Neutrophil (primary cell): Measurements from ENCODE around the gene HOXC6.

ENCODE experiments used
- H3K27ac ChIP-seq: fragments of 200-600 bp; sonication (generic); 2 replicates; pipeline ENCODE4 v1.5.1; 2016; ENCODE audit warnings: mild to moderate bottlenecking, moderate library complexity
- H3K27me3 ChIP-seq: fragments of 200-600 bp; sonication (generic); 2 replicates; pipeline ENCODE4 v1.6.0; 2016; ENCODE audit warnings: mild to moderate bottlenecking
- H3K36me3 ChIP-seq: fragments of 200-600 bp; sonication (generic); 2 replicates; pipeline ENCODE4 v1.5.1; 2017
- H3K4me1 ChIP-seq, 2 experiments: fragments of 200-600 bp in 1 of 2; sonication (generic) in 1 of 2; 1 replicate in 1 of 2; 2 replicates in 1 of 2; pipeline versions ENCODE4 v1.5.1 to v1.6.1; 2013 to 2016; ENCODE audit warnings: low read depth in 1 of 2, low read length in 1 of 2, mild to moderate bottlenecking in 1 of 2, moderate library complexity in 1 of 2; ENCODE audit not compliant: control insufficient read depth in 1 of 2, insufficient read depth in 1 of 2
- H3K4me3 ChIP-seq, 2 experiments: fragments of 200-600 bp in 1 of 2; sonication (generic) in 1 of 2; 1 replicate in 1 of 2; 2 replicates in 1 of 2; pipeline ENCODE4 v1.5.1; 2013 to 2016; ENCODE audit warnings: low read depth in 1 of 2, low read length in 1 of 2, mild to moderate bottlenecking in 1 of 2, moderate library complexity in 1 of 2
- H3K9me3 ChIP-seq: fragments of 200-600 bp; sonication (generic); 2 replicates; pipeline ENCODE4 v1.5.1; 2016
- TF ChIP-seq, protein P1 (sequence below): fragments of 200-600 bp; sonication (generic); IDR thresholded peaks from 2 replicates; pipeline ENCODE4 v1.5.1; 2016; ENCODE audit warnings: antibody characterized with exemption

Gene HOXC6

DNA sequence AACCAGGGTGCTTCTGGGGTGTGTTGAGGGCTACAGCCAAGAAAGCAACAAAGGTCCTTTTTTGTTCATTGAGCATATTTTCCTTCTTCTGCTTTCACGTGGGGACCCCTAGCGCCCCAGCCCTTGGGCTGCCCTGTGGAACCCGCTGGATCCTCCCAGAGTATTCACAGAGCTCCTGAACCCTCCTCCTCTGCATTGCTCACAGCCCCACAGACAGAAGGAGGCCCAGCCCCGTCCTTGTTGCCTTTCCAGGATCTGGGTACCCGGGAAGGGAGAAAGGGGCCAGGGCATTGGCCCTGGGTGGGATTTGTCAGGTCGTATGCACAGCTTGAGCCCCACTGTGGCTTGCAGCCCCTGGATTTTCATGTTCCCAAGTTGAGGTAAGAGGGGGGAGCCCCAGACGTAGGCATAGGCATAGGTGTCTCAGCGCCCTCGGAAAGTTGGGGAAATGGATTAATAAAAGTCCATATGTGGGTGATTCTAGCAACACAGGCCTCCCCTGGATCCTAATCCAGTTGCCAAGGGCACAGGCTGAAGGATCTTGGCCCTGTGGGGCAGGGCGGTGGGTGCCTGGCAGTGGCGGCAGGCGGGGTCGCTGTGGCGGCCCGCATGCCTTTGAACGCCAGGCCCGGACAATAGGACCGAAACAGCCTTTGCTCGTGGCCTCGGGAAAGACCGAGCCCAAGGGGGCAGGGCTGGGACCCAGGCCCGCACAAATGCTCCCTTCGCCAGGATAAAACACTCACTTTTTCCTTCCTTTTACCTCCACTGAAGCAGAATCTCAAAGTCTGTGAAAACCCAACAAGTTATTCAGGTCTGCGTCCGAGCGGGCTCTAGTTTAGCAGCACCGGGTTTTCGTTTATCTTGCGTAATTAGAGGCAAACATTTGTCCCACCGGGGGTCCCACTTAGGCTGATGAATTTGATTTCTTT, 46.3 kb upstream of the HOXC6 start:
- Histone ChIP-seq H3K27me3 (peaks cover 100% of the 10 kb centered on the region), H3K9me3 (no peaks in the 10 kb centered on the region), H3K36me3 (no peaks in the 10 kb centered on the region), H3K4me1 (peaks cover 17 to 31% of the 10 kb centered on the region in 2 experiments), H3K27ac (no peak overlapping the region), H3K4me3 (no peak overlapping the region)
- TF ChIP-seq, protein P1, sequence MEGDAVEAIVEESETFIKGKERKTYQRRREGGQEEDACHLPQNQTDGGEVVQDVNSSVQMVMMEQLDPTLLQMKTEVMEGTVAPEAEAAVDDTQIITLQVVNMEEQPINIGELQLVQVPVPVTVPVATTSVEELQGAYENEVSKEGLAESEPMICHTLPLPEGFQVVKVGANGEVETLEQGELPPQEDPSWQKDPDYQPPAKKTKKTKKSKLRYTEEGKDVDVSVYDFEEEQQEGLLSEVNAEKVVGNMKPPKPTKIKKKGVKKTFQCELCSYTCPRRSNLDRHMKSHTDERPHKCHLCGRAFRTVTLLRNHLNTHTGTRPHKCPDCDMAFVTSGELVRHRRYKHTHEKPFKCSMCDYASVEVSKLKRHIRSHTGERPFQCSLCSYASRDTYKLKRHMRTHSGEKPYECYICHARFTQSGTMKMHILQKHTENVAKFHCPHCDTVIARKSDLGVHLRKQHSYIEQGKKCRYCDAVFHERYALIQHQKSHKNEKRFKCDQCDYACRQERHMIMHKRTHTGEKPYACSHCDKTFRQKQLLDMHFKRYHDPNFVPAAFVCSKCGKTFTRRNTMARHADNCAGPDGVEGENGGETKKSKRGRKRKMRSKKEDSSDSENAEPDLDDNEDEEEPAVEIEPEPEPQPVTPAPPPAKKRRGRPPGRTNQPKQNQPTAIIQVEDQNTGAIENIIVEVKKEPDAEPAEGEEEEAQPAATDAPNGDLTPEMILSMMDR = no peak

- Histone ChIP-seq H3K36me3 (no peaks in the 10 kb centered on the region), H3K27ac (no peak overlapping the region), H3K4me1 (peaks cover 17 to 31% of the 10 kb centered on the region in 2 experiments), H3K4me3 (peak overlapping the region in 1 of 2 experiments; percentile 10), H3K9me3 (no peaks in the 10 kb centered on the region), H3K27me3 (peaks cover 100% of the 10 kb centered on the region)
- TF ChIP-seq, protein P1 = no peak
Measured at GRCh38 chr12:53982648-53983567, 45.3 kb upstream of the HOXC6 start.

DNA sequence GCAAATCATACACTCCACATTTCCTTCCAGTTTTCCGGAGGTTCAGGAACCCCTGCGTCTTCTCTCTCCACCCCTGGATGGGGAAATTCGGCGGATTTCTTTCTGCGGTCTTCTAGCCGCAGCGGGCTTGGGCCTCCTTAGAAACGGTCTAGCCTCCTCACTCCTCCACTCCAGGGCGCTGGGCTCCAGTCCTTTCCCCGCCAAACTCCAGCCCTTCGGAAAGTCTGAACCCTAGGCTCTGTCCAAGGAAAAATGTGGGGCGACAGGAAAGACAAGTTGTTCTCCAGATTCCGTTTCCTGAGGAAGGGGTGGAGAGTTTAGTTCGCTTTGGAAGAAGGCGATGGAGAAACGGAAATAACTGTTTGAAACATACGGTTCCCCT, 44.7 kb upstream of the HOXC6 start:
- H3K27me3 ChIP-seq = peaks cover 100% of the 10 kb centered on the region
- TF ChIP-seq, protein P1 = no peak

GRCh38 chr12:53983950-53984572, 44.2 kb upstream of the HOXC6 start:
- no peaks in the 10 kb centered on the region for H3K9me3 ChIP-seq
- peaks cover 17 to 31% of the 10 kb centered on the region in 2 experiments for H3K4me1 ChIP-seq
- H3K27ac ChIP-seq = no peak overlapping the region
- TF ChIP-seq, protein P1 = no peak
- H3K4me3 ChIP-seq = peak overlapping the region in 1 of 2 experiments; percentile 10
- no peaks in the 10 kb centered on the region for H3K36me3 ChIP-seq
- H3K27me3 ChIP-seq = peaks cover 100% of the 10 kb centered on the region

More for the DNA sequence above, 44.7 kb upstream of the HOXC6 start:
- Histone ChIP-seq H3K4me3 (peak overlapping the region in 1 of 2 experiments; percentile 10), H3K4me1 (peaks cover 17 to 31% of the 10 kb centered on the region in 2 experiments), H3K9me3 (no peaks in the 10 kb centered on the region), H3K36me3 (no peaks in the 10 kb centered on the region), H3K27ac (no peak overlapping the region)
